Hepatocyte (in vitro differentiated cells): ENCODE data around the gene WDR86. TPM values are rescaled to one million over a fixed set of nuclear protein-coding genes. Genes with fewer than 3 reads are reported as not detected.

ENCODE experiments used
- DNase-seq: peaks from one replicate; pipeline ENCODE4 v3.0.0-alpha.2; 2016; ENCODE audit warnings: low spot score
- H2AFZ ChIP-seq: fragments of 200-600 bp; sonication (generic); 2 replicates; pipeline ENCODE4 v1.6.0; 2016; ENCODE audit warnings: antibody characterized with exemption, mild to moderate bottlenecking
- H3K27ac ChIP-seq: fragments of 200-600 bp; sonication (generic); 2 replicates; pipeline ENCODE4 v1.5.1; 2016; ENCODE audit warnings: mild to moderate bottlenecking
- H3K27me3 ChIP-seq: fragments of 200-600 bp; sonication (generic); 2 replicates; pipeline ENCODE4 v1.6.1; 2016
- H3K36me3 ChIP-seq: fragments of 200-600 bp; sonication (generic); replicated peaks from 2 replicates; pipeline ENCODE4 v1.5.1; 2016; ENCODE audit warnings: low read depth; ENCODE audit not compliant: insufficient read depth
- H3K4me1 ChIP-seq: fragments of 200-600 bp; sonication (generic); 2 replicates; pipeline ENCODE4 v1.5.1; 2016; ENCODE audit warnings: mild to moderate bottlenecking, moderate library complexity; ENCODE audit not compliant: insufficient read depth
- H3K4me2 ChIP-seq: fragments of 200-600 bp; sonication (generic); 2 replicates; pipeline ENCODE4 v1.6.0; 2016
- H3K4me3 ChIP-seq: fragments of 200-600 bp; sonication (generic); 2 replicates; pipeline ENCODE4 v1.5.1; 2016; ENCODE audit warnings: mild to moderate bottlenecking
- H3K79me2 ChIP-seq: fragments of 200-600 bp; sonication (generic); 2 replicates; pipeline ENCODE4 v1.6.0; 2017; ENCODE audit warnings: mild to moderate bottlenecking
- H3K9me2 ChIP-seq: fragments of 200-600 bp; sonication (generic); replicated peaks from 2 replicates; pipeline ENCODE4 v1.6.0; 2017; ENCODE audit warnings: mild to moderate bottlenecking; ENCODE audit not compliant: insufficient read depth
- H3K9me3 ChIP-seq: fragments of 200-600 bp; sonication (generic); 2 replicates; pipeline ENCODE4 v1.5.1; 2016; ENCODE audit warnings: low read depth, mild to moderate bottlenecking
- H4K20me1 ChIP-seq: fragments of 200-600 bp; sonication (generic); 2 replicates; pipeline ENCODE4 v1.6.0; 2016; ENCODE audit warnings: mild to moderate bottlenecking; ENCODE audit not compliant: insufficient read depth, poor library complexity, severe bottlenecking
- EZH2 ChIP-seq: fragments of 200-600 bp; sonication (generic); IDR thresholded peaks from 2 replicates; pipeline ENCODE4 v1.6.1; 2016; ENCODE audit warnings: antibody characterized with exemption, mild to moderate bottlenecking, borderline replicate concordance
- EZH2phosphoT487 ChIP-seq: fragments of 200-600 bp; sonication (generic); IDR thresholded peaks from one replicate; pipeline ENCODE4 v1.6.1; 2018; ENCODE audit warnings: antibody characterized with exemption, mild to moderate bottlenecking, low read depth, moderate library complexity; ENCODE audit not compliant: unreplicated experiment, severe bottlenecking
- WGBS: methylation state at CpG from one replicate; pipeline ENCODE4 v1.1.6; 2016; ENCODE audit warnings: low lambda C conversion rate; ENCODE audit errors: missing lambda C conversion rate; 5-methylcytosine and 5-hydroxymethylcytosine counted together
- polyA plus RNA-seq: library from polyadenylated mRNA; unstranded; fragments of >200 nt; fragmentation: Nextera tagmentation; extraction: Ambion mirVana; gene quantifications from 2 replicates; pipeline ENCODE4 v1.2.1, GENCODE V29; 2016
- total RNA-seq: library from RNA; depleted of rRNA; stranded (reverse); fragments of >200 nt; gene quantifications from 2 replicates; pipeline ENCODE4 v1.2.3, GENCODE V29; 2014
- TF ChIP-seq, protein P1 (sequence below): fragments of 200-600 bp; sonication (generic); IDR thresholded peaks from 2 replicates; pipeline ENCODE4 v1.5.1; 2016; ENCODE audit warnings: antibody characterized with exemption, mild to moderate bottlenecking; ENCODE audit not compliant: poor library complexity

The WDR86 gene
- total and polyA plus RNA-seq, 2 experiments from 2014 or later: 10.6 to 12.4 TPM

DNA sequence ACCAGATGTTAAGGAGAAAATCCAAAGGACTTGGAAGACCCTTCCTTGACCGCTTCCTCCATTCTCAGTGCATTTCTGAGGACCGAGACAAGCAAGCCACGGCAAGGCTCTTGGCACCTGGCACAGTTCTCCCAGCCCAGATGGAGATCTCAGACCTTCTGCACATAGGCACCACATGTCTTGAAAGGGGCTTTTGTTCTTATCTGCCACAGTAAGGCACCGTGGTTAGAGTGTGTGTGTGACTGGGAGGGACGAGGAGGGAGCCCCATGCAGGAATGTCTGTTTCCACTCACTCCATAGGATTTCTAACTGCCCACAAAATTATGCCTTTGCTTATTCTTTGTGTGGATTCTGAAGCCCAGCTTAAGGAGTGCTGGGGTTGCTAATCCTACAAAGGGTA, 10.3 kb upstream of the WDR86 start:
- Histone ChIP-seq H3K36me3 (no peaks in the 10 kb centered on the region), H2AFZ (no peak overlapping the region), H4K20me1 (no peaks in the 10 kb centered on the region), H3K27me3 (no peaks in the 10 kb centered on the region), H3K4me1 (no peaks in the 10 kb centered on the region), H3K79me2 (no peaks in the 10 kb centered on the region), H3K4me3 (no peak overlapping the region), H3K4me2 (no peak overlapping the region), H3K27ac (no peak overlapping the region), H3K9me3 (no peaks in the 10 kb centered on the region), H3K9me2 (no peaks in the 10 kb centered on the region)
- TF ChIP-seq EZH2phosphoT487 (no peak), EZH2 (no peak)
- TF ChIP-seq, protein P1, sequence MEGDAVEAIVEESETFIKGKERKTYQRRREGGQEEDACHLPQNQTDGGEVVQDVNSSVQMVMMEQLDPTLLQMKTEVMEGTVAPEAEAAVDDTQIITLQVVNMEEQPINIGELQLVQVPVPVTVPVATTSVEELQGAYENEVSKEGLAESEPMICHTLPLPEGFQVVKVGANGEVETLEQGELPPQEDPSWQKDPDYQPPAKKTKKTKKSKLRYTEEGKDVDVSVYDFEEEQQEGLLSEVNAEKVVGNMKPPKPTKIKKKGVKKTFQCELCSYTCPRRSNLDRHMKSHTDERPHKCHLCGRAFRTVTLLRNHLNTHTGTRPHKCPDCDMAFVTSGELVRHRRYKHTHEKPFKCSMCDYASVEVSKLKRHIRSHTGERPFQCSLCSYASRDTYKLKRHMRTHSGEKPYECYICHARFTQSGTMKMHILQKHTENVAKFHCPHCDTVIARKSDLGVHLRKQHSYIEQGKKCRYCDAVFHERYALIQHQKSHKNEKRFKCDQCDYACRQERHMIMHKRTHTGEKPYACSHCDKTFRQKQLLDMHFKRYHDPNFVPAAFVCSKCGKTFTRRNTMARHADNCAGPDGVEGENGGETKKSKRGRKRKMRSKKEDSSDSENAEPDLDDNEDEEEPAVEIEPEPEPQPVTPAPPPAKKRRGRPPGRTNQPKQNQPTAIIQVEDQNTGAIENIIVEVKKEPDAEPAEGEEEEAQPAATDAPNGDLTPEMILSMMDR: no peak
- WGBS: 74% methylated on average over 5 of the region's 5 CpGs
- DNase-seq: no peak

DNA sequence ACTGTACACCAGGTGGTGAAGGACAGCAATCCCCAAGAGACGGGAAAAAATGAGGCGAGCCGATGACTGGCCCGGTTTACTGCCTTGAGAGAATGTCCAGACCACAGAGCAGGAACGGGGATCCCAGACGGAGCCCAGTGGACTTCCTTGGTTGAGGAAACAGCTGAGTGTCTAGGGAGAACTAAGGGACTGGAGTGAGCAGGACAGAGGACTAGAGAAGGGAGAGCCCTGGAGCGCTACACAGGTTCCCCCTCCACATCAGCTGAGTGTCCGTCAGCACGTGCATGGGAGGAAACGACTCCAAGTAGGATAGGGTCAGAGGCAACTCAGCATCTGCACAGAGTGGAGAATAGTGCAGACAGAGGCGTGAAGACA, 7.1 kb upstream of the WDR86 start:
- Histone ChIP-seq H4K20me1 (no peaks in the 10 kb centered on the region), H3K4me2 (no peak overlapping the region), H3K4me1 (no peaks in the 10 kb centered on the region), H3K9me3 (no peaks in the 10 kb centered on the region), H3K9me2 (no peaks in the 10 kb centered on the region), H3K36me3 (no peaks in the 10 kb centered on the region), H3K79me2 (no peaks in the 10 kb centered on the region), H3K4me3 (no peak overlapping the region), H2AFZ (no peak overlapping the region), H3K27me3 (peaks cover 5% of the 10 kb centered on the region), H3K27ac (peak overlapping the region; percentile 25)
- no peak for TF ChIP-seq EZH2phosphoT487
- DNase-seq: peak; percentile 33
- WGBS: 54% methylated on average over 11 of the region's 11 CpGs

DNA sequence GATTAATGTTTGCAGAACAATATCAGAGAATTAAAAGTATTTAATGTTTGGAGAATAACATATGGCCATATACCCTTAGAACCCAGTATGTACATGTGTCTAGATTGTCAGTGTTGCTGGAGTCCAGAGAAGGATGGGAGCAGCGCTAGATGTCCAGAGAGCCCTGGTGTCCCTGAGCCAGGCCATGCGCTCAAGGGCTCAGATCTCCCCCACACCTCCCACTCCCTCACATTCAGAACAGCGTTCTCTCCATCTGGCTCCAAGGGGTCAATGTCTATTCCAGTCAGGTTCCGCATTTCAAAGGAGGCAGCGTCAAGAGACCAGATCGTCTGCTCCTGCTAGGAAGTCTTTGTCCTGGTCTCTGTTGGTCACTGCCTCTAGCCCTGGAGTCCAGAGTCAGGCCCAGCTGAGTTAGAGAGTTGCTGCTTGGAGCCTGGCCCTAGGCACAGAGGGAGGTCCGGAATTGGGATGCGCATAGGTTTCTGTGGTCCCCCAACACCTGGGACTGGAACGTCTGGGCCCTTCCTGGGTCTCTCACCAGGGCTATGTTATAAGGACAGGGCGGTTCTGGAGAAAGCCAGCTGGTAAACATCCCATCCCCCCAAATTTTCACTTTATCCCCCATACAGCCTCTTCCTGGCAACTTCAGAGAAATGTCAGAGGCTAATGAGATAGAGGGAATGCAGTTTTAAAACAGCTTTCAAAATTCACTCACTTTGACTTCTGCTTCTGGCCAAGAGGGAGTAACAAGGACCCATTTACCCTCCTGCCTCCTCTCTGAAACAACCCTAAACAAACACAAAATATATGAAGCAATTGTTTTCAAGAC, 6.5 kb upstream of the WDR86 start:
- Histone ChIP-seq H3K4me3 (no peak overlapping the region), H3K9me2 (no peaks in the 10 kb centered on the region), H3K27ac (peak overlapping the region; percentile 25), H3K79me2 (no peaks in the 10 kb centered on the region), H3K4me2 (no peak overlapping the region), H2AFZ (no peak overlapping the region), H3K9me3 (no peaks in the 10 kb centered on the region), H3K4me1 (no peaks in the 10 kb centered on the region), H3K36me3 (no peaks in the 10 kb centered on the region), H3K27me3 (peaks cover 11% of the 10 kb centered on the region), H4K20me1 (no peaks in the 10 kb centered on the region)
- TF ChIP-seq EZH2phosphoT487 (no peak), EZH2 (no peak)
- TF ChIP-seq, protein P1: no peak
- WGBS: 67% methylated on average over 10 of the region's 10 CpGs
- DNase-seq: no peak

DNA sequence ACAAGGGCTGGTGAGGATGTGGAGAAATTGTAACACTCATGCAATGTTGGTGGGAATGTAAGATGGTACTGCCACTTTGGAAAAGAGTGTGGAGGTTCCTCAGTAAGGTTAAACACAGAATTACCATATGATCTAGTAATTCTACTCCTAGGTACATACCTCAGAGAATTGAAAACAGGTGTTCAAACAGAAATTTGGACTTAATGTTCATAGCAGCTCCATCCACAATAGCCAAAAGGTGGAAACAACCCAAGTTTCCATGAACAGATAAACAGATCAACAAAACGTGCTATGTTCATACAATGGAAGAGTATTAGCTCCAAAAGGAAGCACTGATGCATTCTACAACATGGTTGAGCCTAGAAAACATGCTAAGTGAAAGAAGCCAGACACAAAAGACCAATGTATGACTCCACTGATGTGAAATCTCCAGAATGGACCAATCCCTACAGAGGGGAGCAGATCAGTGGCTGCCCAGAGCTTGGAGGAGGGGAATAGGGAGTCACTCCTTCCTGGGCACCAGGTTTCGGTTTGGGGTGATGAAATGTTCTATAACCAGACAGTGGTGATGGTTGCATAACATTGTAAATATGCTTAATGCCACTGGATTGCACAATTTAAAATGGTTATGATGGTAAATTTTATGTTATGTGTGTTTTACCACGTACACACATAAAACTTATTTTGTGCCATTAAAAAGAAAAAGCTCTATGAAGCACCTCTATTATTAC, 5.7 kb upstream of the WDR86 start:
- Histone ChIP-seq H3K36me3 (no peaks in the 10 kb centered on the region), H3K27me3 (peaks cover 18% of the 10 kb centered on the region), H3K4me2 (no peak overlapping the region), H4K20me1 (no peaks in the 10 kb centered on the region), H3K79me2 (no peaks in the 10 kb centered on the region), H2AFZ (no peak overlapping the region), H3K4me3 (no peak overlapping the region), H3K9me2 (no peaks in the 10 kb centered on the region), H3K9me3 (no peaks in the 10 kb centered on the region), H3K27ac (peak overlapping the region; percentile 4), H3K4me1 (no peaks in the 10 kb centered on the region)
- DNase-seq: peak; percentile 38
- 60% methylated on average over 3 of the region's 3 CpGs for WGBS
- TF ChIP-seq, protein P1: no peak
- TF ChIP-seq EZH2: no peak
- no peak for TF ChIP-seq EZH2phosphoT487
